ENCODE data around the gene RPS17. TPM values are rescaled to one million over a fixed set of nuclear protein-coding genes. Genes with fewer than 3 reads are reported as not detected.
"Not testable (repeated sequence)": the region's sequence is repeated elsewhere in the genome, so short reads cannot be mapped to it uniquely, and the experiment has no call there.

Gene RPS17
- total RNA-seq, 1 donor from 2014 or later: 707 TPM

- DNase-seq (peak; percentile 42), ATAC-seq (ENCODE audit: poor library complexity) (no peak)
- intact Hi-C loops (cut with DNase I): no loop called here
These were observed 7.8 kb downstream of the RPS17 start for GRCh38 chr15:82532383-82532990.

GRCh38 chr15:82531496-82532382, 8.5 kb downstream of the RPS17 start:
- DNase-seq: no peak
- no peak for ATAC-seq (ENCODE audit: poor library complexity)
- intact Hi-C loops (cut with DNase I): no loop called here

GRCh38 chr15:82530606-82531379, 9.5 kb downstream of the RPS17 start:
- peak; percentile 92 for ATAC-seq (ENCODE audit: poor library complexity)
- intact Hi-C loops (cut with DNase I): no loop called here
- DNase-seq: peak; percentile 75

- no peak for DNase-seq
- no peak for ATAC-seq (ENCODE audit: poor library complexity)
- intact Hi-C loops (cut with DNase I): no loop called here
These were observed 10.3 kb downstream of the RPS17 start for GRCh38 chr15:82530006-82530405.

GRCh38 chr15:82513587-82513986, 26.7 kb downstream of the RPS17 start:
- intact Hi-C loops (cut with DNase I): not testable (repeated sequence)

GRCh38 chr15:82507693-82508092, 32.6 kb downstream of the RPS17 start:
- ATAC-seq (ENCODE audit: poor library complexity); DNase-seq; intact Hi-C loops (cut with DNase I): not testable (repeated sequence)

More at GRCh38 chr15:82513587-82513986, 26.7 kb downstream of the RPS17 start:
- not testable (repeated sequence) for ATAC-seq (ENCODE audit: poor library complexity); DNase-seq

GRCh38 chr15:82507087-82507486, 33.2 kb downstream of the RPS17 start:
- intact Hi-C loops (cut with DNase I); DNase-seq; ATAC-seq (ENCODE audit: poor library complexity): not testable (repeated sequence)

- ATAC-seq (ENCODE audit: poor library complexity); DNase-seq; intact Hi-C loops (cut with DNase I): not testable (repeated sequence)
These were observed 34.4 kb downstream of the RPS17 start for GRCh38 chr15:82505842-82506241.

- not testable (repeated sequence) for ATAC-seq (ENCODE audit: poor library complexity)
These were observed 36.2 kb downstream of the RPS17 start for GRCh38 chr15:82504074-82504473.

GRCh38 chr15:82502700-82503339, 37.4 kb downstream of the RPS17 start:
- peak; percentile 85 for ATAC-seq (ENCODE audit: poor library complexity)
- DNase-seq; intact Hi-C loops (cut with DNase I): not testable (repeated sequence)

More at GRCh38 chr15:82504074-82504473, 36.2 kb downstream of the RPS17 start:
- intact Hi-C loops (cut with DNase I); DNase-seq: not testable (repeated sequence)

GRCh38 chr15:82500772-82501171, 39.5 kb downstream of the RPS17 start:
- intact Hi-C loops (cut with DNase I); ATAC-seq (ENCODE audit: poor library complexity); DNase-seq: not testable (repeated sequence)

GRCh38 chr15:82497978-82498377, 42.3 kb downstream of the RPS17 start:
- ATAC-seq (ENCODE audit: poor library complexity); intact Hi-C loops (cut with DNase I): not testable (repeated sequence)

GRCh38 chr15:82488250-82488649, 52.0 kb downstream of the RPS17 start:
- ATAC-seq (ENCODE audit: poor library complexity); intact Hi-C loops (cut with DNase I); DNase-seq: not testable (repeated sequence)

More at GRCh38 chr15:82497978-82498377, 42.3 kb downstream of the RPS17 start:
- not testable (repeated sequence) for DNase-seq

- intact Hi-C loops (cut with DNase I): not testable (repeated sequence)
These were observed 53.2 kb downstream of the RPS17 start for GRCh38 chr15:82487045-82487444.

More at GRCh38 chr15:82487045-82487444, 53.2 kb downstream of the RPS17 start:
- not testable (repeated sequence) for DNase-seq; ATAC-seq (ENCODE audit: poor library complexity)
